NCI-H187 (cell line): ENCODE data around the gene TBL2.
"Not testable (repeated sequence)": the region's sequence is repeated elsewhere in the genome, so short reads cannot be mapped to it uniquely, and the experiment has no call there.

Experiments used
- DNase-seq, 2 experiments: peaks; one replicate each; lab custom pipeline; 2025; lab: John Stamatoyannopoulos, UW

Gene TBL2

DNA sequence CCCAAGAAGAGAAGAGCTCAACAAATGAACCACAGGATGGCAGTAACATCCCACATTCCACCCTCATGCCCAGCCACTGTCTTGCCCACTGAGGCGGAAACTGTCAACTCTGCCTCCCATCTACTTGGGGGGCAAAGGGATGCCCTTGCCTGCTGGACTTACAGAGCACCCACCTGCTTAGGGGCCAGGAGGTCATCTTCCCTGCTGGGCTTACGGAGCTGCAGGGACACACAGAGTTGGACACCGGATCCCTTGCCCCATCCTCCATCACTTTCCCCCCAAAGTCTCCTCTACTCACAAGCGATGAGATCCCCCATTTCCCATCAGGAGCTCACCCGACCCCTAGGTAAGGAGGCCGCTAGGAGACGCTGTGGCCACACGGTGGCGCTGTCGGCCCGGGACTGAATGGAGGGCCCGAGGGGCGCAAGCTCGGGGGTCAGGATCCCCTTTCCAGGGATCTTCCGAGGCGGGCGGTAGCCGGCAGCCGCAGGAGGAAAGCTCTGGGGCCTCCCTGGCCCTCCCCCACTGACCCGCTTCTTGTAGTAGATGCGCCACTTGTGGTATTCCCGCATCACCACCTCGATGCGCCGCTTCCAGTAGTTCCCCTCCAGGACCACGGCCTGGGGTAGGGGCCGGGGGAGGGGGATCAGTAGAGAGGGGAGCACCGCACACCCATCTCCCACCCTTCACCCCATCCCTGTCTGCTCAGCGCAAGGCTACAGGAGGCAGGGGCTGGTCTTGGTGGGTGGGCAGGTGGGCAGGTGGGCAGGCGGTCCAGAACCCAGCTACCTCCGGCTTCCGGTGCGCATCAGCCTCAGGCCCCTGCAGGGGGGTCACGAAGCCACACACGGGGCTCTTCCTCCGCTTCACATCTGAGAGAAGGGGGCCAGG lies 28.7 kb upstream of the TBL2 start:
- DNase-seq = peak in 1 of 2 experiments; percentile 36

DNA sequence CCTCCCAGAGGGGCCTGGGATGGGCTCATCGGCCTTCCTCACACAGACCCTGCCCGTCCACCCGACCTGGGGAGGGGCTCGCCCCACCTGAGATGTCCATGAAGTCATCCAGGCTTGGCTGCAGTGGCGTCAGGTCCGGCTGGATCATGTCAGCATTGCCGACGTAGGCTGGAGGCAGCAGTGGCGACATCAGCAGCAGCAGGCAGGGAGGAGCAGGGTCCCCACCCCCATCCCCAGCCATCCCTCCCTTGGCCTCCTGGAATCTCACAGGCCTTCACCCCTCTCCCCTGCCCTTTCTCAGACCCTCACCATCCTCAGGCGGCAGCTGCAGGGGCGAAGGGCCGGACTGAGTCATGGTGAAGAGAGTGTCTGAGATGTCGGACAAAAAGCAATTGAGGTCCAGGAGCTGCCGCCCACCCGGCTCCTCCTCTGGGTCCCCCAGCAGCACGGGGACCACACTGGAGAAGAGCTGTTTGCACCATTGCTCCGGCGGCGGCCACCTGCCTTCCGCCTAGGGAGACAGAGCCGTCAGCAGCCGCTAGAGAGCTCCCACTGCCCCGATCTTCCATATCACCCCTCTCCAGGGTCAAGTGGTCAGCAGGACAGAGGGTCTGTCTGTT lies 27.3 kb upstream of the TBL2 start:
- no peak for DNase-seq

- DNase-seq = no peak
Measured at GRCh38 chr7:73602721-73603651, 24.6 kb upstream of the TBL2 start.

DNA sequence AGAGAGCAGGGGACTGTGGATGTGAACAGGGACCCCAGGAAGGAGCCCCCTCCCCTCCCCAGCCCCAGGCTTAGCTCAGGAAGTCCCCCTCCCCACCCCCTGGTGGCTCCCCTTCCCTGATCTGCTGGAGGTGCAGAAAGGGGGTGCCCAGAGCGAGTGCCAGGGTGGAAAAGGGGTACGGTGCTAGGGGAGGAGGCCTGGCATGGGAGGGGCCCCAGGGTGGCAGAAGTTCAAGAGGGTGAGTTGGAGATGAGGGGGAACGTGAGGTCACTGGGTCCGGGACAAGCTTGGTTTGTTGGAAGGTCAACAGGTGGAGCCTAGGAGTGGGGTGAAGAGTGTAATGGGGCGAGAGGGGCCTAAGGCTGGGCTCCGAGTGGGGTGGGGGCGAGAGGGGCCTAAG lies 21.5 kb upstream of the TBL2 start:
- no peak for DNase-seq

DNA sequence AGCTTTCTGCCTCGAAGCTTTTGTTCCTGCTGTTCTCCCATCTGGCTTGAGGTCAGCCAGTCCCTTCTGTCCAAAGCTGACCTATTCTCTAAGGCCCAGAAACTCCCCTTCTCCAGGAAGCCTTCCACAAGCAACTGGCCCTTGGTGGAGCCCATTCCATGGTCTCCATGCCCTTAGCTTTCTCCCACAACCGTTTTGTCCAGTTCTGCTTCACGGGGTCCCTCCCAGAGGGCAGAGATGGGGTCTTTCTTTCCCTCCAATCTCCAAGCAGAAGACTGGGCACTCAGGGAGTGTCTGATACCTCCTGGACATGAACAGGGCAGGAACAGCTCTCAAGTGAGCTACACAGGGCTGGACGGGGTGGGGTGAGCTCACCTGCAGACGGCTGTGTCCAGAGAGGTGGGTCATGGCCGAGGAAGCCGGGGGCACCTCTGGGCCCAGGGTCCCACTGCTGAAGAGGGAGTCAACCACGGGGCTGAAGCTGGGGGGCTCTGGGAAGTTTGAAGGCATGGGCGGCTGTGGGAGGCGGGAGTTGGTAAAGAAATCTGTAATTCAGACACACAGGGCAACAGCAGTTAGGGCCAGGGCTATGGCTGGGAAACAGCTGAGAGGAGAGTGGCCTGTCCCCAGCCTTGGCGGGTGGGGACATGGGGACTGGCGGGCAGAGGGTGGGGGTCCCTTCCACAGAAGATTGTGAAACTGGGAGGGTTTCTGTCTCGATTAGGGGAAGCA lies 20.9 kb upstream of the TBL2 start:
- no peak for DNase-seq

DNA sequence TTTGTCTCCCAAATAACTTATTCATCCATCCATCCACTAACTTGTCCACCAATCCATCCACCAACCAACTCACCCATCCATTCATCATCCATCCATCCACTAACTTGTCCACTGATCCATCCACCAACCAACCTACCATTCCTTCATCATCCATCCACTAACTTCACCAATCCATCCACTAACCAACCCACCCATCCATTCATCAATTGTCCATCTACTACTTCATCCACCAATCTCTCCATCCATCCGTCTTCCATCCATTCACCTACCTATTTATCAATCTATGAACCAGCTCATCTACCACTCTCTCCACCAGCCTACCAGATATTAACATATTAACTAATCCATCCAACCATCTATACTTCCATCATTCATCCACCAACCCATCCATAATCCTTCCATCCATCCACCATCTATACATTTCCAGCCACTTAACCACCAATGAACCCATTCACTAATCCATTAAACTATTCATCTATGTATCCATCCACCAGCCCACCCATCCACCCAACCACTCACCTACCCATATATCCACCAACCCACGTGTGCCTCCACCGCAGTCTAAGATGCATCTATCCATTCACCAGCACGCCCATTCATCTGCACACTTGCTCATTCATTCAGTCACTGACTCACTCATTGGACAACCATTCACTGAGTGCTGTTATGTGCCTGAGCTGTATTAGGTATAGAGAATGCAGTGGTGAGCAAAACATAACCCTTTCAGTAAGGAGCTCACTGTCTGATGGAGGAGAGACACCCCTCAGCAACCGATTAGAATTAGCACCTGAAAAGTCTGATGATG lies 19.8 kb upstream of the TBL2 start:
- no peak for DNase-seq

GRCh38 chr7:73596191-73597065 lies 18.0 kb upstream of the TBL2 start:
- DNase-seq = no peak

DNA sequence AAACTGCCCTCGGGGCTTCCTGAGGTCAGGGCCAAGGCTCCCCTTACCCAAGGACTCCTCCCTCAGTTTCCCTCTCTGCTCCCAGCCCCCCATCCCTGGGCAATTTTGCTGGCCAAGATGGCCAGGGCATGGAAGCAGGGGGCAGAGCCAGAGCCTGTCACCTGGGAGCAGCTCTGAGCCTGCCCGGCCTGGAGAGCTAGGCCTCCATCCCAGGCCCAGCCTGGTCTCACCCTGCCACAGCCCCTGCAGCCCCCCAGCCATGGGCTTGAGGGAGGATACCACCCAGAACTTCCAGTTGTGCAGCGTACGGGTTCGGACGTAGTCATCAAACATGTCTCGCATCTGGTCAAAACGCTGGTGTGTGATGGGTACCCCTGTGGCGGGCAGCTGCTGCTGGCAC lies 17.0 kb upstream of the TBL2 start:
- DNase-seq = no peak

GRCh38 chr7:73593207-73594045 lies 15.0 kb upstream of the TBL2 start:
- no peak for DNase-seq

- no peak for DNase-seq
Measured at GRCh38 chr7:73586911-73587310, 8.5 kb upstream of the TBL2 start.

DNA sequence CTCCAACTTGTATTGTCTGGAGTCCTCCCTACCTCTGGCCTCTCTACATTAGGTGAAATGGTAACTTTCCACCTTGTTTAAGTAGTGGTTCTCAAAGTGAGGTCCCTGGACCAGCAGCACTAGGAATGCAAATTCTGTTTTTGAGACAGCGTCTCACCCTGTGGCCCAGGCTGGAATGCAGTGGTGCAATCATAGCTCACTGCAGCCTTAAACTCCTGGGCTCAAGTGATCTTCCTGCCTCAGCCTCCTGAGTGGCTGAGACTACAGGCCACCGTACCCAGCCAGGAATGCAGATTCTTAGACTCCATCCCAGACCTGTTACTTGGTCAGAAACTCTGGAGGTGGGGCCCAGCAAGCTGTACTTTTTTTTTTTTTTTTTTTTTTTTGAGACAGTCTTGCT lies 6.8 kb upstream of the TBL2 start:
- no peak for DNase-seq

GRCh38 chr7:73582664-73583202 lies 4.4 kb upstream of the TBL2 start:
- DNase-seq = no peak

DNA sequence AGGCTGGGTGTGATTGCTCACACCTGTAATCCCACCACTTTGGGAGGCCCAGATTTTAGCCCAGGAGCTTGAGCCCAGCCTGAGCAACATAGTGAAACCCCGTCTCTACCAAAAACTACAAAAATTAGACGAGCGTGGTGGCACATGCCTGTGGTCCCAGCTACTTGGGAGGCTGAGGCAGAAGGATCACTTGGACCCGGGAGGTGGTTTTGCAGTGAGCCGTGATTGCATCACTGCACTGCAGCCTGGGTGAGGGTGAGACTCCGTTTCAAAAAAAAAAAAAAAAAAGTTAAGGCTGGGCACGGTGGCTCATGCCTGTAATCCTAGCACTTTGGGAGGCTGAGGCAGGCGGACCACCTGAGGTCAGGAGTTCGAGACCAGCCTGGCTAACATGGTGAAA lies 2.6 kb upstream of the TBL2 start:
- DNase-seq = not testable (repeated sequence)

DNA sequence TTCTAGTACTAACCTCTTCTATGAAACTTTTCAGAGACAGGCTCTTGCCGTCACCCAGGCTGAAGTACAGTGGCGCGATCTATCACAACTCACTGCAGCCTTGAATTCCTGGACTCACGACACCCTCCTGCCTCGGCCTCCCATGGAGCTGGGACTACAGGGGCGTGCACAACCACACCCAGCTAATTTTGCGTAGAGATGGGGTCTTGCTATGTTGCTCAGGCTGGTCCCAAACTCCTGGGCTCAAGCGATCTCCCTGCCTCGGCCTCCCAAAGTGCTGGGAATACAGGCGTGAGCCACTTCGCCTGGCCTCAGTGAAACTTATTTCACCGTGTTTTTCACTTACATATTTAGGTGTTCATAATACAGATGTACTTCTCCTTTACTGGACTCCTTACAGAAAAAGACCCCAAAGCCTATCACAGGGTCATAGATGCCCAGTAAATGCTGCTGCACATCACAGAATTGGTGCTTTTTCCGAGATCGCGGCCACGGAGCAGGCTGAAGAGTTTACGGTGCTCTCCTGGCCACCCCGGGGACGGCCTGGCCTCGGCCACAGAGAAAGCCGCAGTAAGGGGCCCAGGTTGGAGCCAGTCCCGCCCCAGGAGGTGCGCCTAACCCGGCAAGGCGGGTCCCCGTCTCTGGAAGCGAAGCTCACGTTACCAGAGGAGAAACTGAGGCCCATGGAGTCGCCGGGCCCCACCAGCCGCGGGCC lies 595 bp downstream of the TBL2 start:
- no peak for DNase-seq

DNA sequence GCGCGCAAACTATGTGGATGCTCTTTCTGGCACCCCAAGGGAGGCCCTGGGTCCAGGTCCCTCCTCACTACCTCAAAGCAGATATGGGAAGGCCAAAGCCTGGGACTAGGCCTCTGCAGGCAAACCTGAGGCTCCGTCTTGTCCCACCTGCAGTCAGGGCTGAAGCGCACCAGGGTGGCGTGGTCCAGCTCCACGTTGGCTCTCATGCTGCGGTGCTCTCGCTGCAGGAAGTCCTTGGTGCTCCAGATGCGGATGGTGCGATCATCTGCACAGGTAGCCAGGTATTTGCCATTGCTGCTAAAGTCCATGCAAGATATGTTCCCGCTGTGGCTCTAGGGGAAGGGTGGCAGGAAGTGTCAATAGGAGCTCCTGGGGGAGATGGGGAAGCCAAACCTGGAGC lies 4.6 kb downstream of the TBL2 start:
- no peak for DNase-seq

DNA sequence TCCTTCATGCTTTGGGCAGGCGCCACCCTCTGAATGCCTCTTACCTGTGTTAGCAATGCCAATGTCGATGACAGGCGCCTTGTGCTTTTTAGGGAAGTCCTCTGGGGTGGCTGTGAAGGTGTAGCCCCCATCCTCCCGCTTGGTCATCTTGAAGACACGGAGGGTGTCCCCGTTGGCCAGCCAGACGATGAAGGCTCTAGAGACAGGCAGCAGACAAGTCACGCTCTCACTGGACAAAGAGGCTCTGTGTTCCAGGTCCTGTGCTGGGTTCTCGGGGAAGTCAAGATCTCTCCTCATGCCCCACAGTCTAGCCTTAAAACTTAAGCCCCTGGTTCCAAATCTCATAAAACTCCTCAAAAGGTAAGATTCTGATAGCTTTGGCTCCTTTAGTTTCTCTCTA lies 5.1 kb downstream of the TBL2 start:
- DNase-seq = no peak

- DNase-seq = no peak
Measured at GRCh38 chr7:73572767-73573186, 5.6 kb downstream of the TBL2 start.

DNA sequence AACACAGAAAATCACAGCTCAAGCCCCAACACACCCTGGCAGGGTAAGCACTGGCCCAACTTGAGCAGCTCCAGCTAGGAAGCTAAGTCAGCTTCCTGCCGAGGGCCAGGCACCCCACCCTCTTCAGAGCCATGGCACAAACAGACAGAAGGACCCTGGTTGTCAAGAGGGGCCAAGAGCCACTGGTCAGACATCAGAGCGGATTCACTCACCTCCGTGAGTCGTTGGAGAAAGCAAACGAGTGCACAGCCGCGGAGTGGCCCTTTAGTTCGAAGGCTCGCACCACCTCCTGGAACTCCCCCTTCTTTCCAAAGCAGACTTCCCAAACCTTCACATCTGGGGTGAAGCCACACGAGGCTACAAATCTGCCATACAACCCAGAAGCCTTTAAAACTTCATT lies 7.4 kb downstream of the TBL2 start:
- DNase-seq = no peak
